PFSK-1 (cell line): ENCODE results near the gene C22orf15.

Experiments
- FOXP2 ChIP-seq: optimal IDR thresholded peaks from 2 replicates; pipeline ENCODE3; 2011; ENCODE audit warnings: borderline replicate concordance, control low read depth, inconsistent platforms; ENCODE audit not compliant: insufficient read depth; ENCODE audit errors: extremely low read length, extremely low read depth
- POLR2AphosphoS5 ChIP-seq: IDR thresholded peaks from 2 replicates; pipeline ENCODE4 v1.6.1; 2012; ENCODE audit warnings: low read depth, mild to moderate bottlenecking, control low read depth, low read length, moderate library complexity
- REST ChIP-seq, 2 experiments: IDR thresholded peaks; 2 replicates each; pipeline versions ENCODE4 v1.6.1 to v1.8.0; 2011 to 2012; ENCODE audit warnings: low read depth in 2 of 2, low read length in 2 of 2, control low read depth in 1 of 2, inconsistent platforms in 1 of 2, mild to moderate bottlenecking in 1 of 2, moderate library complexity in 1 of 2; ENCODE audit not compliant: insufficient read depth in 1 of 2
- SIN3A ChIP-seq: IDR thresholded peaks from 2 replicates; pipeline ENCODE4 v1.6.1; 2012; ENCODE audit warnings: mild to moderate bottlenecking, low read length, moderate library complexity, borderline replicate concordance; ENCODE audit not compliant: insufficient read depth
- TAF1 ChIP-seq: IDR thresholded peaks from 2 replicates; pipeline ENCODE4 v1.6.1; 2012; ENCODE audit warnings: low read length, control low read depth, borderline replicate concordance; ENCODE audit not compliant: insufficient read depth

Gene C22orf15

GRCh38 chr22:23759566-23759965 lies 3.2 kb upstream of the C22orf15 start:
- TF ChIP-seq SIN3A: no peak
- TF ChIP-seq POLR2AphosphoS5: no peak; the same call in 1 of the 2 replicates
- TF ChIP-seq FOXP2: no peak
- no peak for TF ChIP-seq REST (IDR thresholded peaks at IDR 0.05; ENCODE audit: insufficient read depth in 1 of 2, low read depth in 2 of 2, low read length in 2 of 2)
- no peak for TF ChIP-seq TAF1

- TF ChIP-seq POLR2AphosphoS5: no peak
- TF ChIP-seq FOXP2: no peak
- no peak for TF ChIP-seq TAF1
- no peak for TF ChIP-seq SIN3A
- no peak for TF ChIP-seq REST (IDR thresholded peaks at IDR 0.05; ENCODE audit: insufficient read depth in 1 of 2, low read depth in 2 of 2, low read length in 2 of 2)
Observed at GRCh38 chr22:23760056-23760455, 2.7 kb upstream of the C22orf15 start.

- TF ChIP-seq TAF1 (no peak), REST (IDR thresholded peaks at IDR 0.05; ENCODE audit: insufficient read depth in 1 of 2, low read depth in 2 of 2, low read length in 2 of 2) (no peak), SIN3A (no peak), FOXP2 (no peak), POLR2AphosphoS5 (no peak)
Observed at GRCh38 chr22:23763579-23763945, 772 bp downstream of the C22orf15 start.

GRCh38 chr22:23763954-23764353 lies 1.2 kb downstream of the C22orf15 start:
- TF ChIP-seq REST (IDR thresholded peaks at IDR 0.05; ENCODE audit: insufficient read depth in 1 of 2, low read depth in 2 of 2, low read length in 2 of 2) (no peak), TAF1 (no peak), POLR2AphosphoS5 (no peak), FOXP2 (no peak), SIN3A (no peak)
